Measurements from ENCODE around the gene TPGS1.

TPGS1 gene

GRCh38 chr19:534088-534487 lies 26.8 kb downstream of the TPGS1 start:
- H3K4me3 ChIP-seq (ENCODE audit: low read depth, low read length) = peak overlapping the region; percentile 93; the same call in 1 of the 2 replicates
- no peak for TF ChIP-seq CTCF (IDR thresholded peaks at IDR 0.05; ENCODE audit: low read depth, low read length)

GRCh38 chr19:535017-535835 lies 27.9 kb downstream of the TPGS1 start:
- no peak for TF ChIP-seq CTCF (IDR thresholded peaks at IDR 0.05; ENCODE audit: low read depth, low read length)

GRCh38 chr19:536031-536880 lies 29.0 kb downstream of the TPGS1 start:
- TF ChIP-seq CTCF (IDR thresholded peaks at IDR 0.05; ENCODE audit: low read depth, low read length) = no peak
- H3K4me3 ChIP-seq (ENCODE audit: low read depth, low read length) = no peak overlapping the region

More at GRCh38 chr19:535017-535835, 27.9 kb downstream of the TPGS1 start:
- H3K4me3 ChIP-seq (ENCODE audit: low read depth, low read length) = no peak overlapping the region

GRCh38 chr19:536881-537404 lies 29.6 kb downstream of the TPGS1 start:
- no peak for TF ChIP-seq CTCF (IDR thresholded peaks at IDR 0.05; ENCODE audit: low read depth, low read length)

GRCh38 chr19:538641-539428 lies 31.5 kb downstream of the TPGS1 start:
- TF ChIP-seq CTCF (IDR thresholded peaks at IDR 0.05; ENCODE audit: low read depth, low read length) = no peak

More at GRCh38 chr19:536881-537404, 29.6 kb downstream of the TPGS1 start:
- H3K4me3 ChIP-seq (ENCODE audit: low read depth, low read length) = no peak overlapping the region

GRCh38 chr19:539429-540030 lies 32.2 kb downstream of the TPGS1 start:
- no peak for TF ChIP-seq CTCF (IDR thresholded peaks at IDR 0.05; ENCODE audit: low read depth, low read length)
- H3K4me3 ChIP-seq (ENCODE audit: low read depth, low read length) = no peak overlapping the region

More at GRCh38 chr19:538641-539428, 31.5 kb downstream of the TPGS1 start:
- H3K4me3 ChIP-seq (ENCODE audit: low read depth, low read length) = no peak overlapping the region

All from WI38 (cell line).